Smooth muscle cell (in vitro differentiated cells): ENCODE results near the gene HPD. TPM values are rescaled to one million over a fixed set of nuclear protein-coding genes. Genes with fewer than 3 reads are reported as not detected.
"Not testable (repeated sequence)": the region's sequence is repeated elsewhere in the genome, so short reads cannot be mapped to it uniquely, and the experiment has no call there.

Source experiments
- DNase-seq: peaks from one replicate; lab custom pipeline; 2025; ENCODE audit not compliant: unreplicated experiment; lab: John Stamatoyannopoulos, UW
- H2AFZ ChIP-seq: fragments of 200-600 bp; sonication (generic); 2 replicates; pipeline ENCODE4 v1.6.0; 2016; ENCODE audit warnings: antibody characterized with exemption, low read depth, mild to moderate bottlenecking
- H3F3A ChIP-seq: fragments of 200-600 bp; sonication (generic); 2 replicates; pipeline ENCODE4 v1.6.0; 2017; ENCODE audit warnings: antibody characterized with exemption, low read depth
- H3K27ac ChIP-seq: fragments of 200-600 bp; sonication (generic); 2 replicates; pipeline ENCODE4 v1.5.1; 2016; ENCODE audit warnings: low read depth, mild to moderate bottlenecking
- H3K27me3 ChIP-seq: fragments of 200-600 bp; sonication (generic); 2 replicates; pipeline ENCODE4 v1.6.1; 2016; ENCODE audit warnings: low read depth, mild to moderate bottlenecking
- H3K36me3 ChIP-seq: fragments of 200-600 bp; sonication (generic); 2 replicates; pipeline ENCODE4 v1.5.1; 2016; ENCODE audit warnings: low read depth
- H3K4me1 ChIP-seq: fragments of 200-600 bp; sonication (generic); 2 replicates; pipeline ENCODE4 v1.5.1; 2016; ENCODE audit warnings: low read depth
- H3K4me2 ChIP-seq: fragments of 200-600 bp; sonication (generic); 2 replicates; pipeline ENCODE4 v1.6.0; 2016; ENCODE audit warnings: mild to moderate bottlenecking
- H3K4me3 ChIP-seq: fragments of 200-600 bp; sonication (generic); 2 replicates; pipeline ENCODE4 v1.5.1; 2016; ENCODE audit warnings: mild to moderate bottlenecking
- H3K79me2 ChIP-seq: fragments of 200-600 bp; sonication (generic); 2 replicates; pipeline ENCODE4 v1.6.0; 2016; ENCODE audit warnings: low read depth, mild to moderate bottlenecking
- H3K9ac ChIP-seq: fragments of 200-600 bp; sonication (generic); 2 replicates; pipeline ENCODE4 v1.6.0; 2016; ENCODE audit warnings: low read depth
- H3K9me3 ChIP-seq: fragments of 200-600 bp; sonication (generic); replicated peaks from 2 replicates; pipeline ENCODE4 v1.5.1; 2016; ENCODE audit warnings: low read depth
- H4K20me1 ChIP-seq: fragments of 200-600 bp; sonication (generic); 2 replicates; pipeline ENCODE4 v1.6.0; 2016; ENCODE audit warnings: low read depth
- WGBS: methylation state at CpG from one replicate; pipeline ENCODE4 v1.1.7; 2016; ENCODE audit warnings: low lambda C conversion rate; 5-methylcytosine and 5-hydroxymethylcytosine counted together
- polyA plus RNA-seq: library from polyadenylated mRNA; unstranded; fragments of >200 nt; fragmentation: Nextera tagmentation; extraction: Ambion mirVana; gene quantifications from 2 replicates; pipeline ENCODE4 v1.2.1, GENCODE V29; 2016
- total RNA-seq: library from RNA; depleted of rRNA; stranded (reverse); fragments of >200 nt; gene quantifications from 2 replicates; pipeline ENCODE4 v1.2.3, GENCODE V29; 2014
- TF ChIP-seq, protein P1 (sequence below): fragments of 200-600 bp; sonication (generic); IDR thresholded peaks from 2 replicates; pipeline ENCODE4 v1.5.1; 2017; ENCODE audit warnings: borderline replicate concordance, mild to moderate bottlenecking, antibody characterized with exemption; ENCODE audit not compliant: insufficient read depth, poor library complexity, severe bottlenecking

The HPD gene
- total and polyA plus RNA-seq, 2 experiments from 2014 or later = not detected

DNA sequence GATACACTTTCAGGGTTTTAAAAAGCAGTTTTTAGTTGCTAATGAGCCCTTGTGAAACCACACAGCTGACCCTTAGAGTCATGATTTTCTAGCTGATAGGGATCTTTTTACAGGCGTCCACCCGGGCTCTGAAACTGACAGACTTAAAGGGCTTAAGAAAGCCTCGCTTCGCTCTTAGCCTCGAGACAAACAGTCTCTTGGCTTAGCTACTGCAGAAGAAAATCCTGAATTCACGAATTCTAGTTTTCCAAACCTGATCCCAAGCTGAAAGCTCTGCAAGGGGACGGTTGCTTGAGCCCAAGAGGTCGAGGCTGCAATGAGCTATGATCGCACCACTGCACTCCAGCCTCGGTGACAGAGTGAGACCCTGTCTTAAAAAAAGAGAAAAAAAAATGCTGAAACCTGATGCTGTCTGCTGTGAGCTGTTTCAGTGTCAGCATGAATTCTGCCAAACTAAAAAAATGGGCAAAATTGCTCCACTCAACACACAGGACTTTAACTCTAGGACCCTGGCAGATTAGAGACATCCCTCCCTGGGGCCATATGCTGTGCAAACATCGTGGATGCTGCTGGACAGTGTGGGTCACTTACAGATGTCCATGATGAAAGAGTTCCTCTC lies 3.1 kb upstream of the HPD start:
- Histone ChIP-seq H3K36me3 (no peaks in the 10 kb centered on the region), H3F3A (peaks cover 31% of the 10 kb centered on the region), H3K79me2 (no peaks in the 10 kb centered on the region), H3K4me1 (peaks cover 9% of the 10 kb centered on the region), H2AFZ (peak overlapping the region; percentile 12), H3K9ac (no peak overlapping the region), H3K27ac (peak overlapping the region; percentile 2), H3K4me3 (peak overlapping the region; percentile 3), H3K27me3 (no peaks in the 10 kb centered on the region), H4K20me1 (no peaks in the 10 kb centered on the region), H3K4me2 (peak overlapping the region; percentile 62), H3K9me3 (no peaks in the 10 kb centered on the region)
- TF ChIP-seq, protein P1, sequence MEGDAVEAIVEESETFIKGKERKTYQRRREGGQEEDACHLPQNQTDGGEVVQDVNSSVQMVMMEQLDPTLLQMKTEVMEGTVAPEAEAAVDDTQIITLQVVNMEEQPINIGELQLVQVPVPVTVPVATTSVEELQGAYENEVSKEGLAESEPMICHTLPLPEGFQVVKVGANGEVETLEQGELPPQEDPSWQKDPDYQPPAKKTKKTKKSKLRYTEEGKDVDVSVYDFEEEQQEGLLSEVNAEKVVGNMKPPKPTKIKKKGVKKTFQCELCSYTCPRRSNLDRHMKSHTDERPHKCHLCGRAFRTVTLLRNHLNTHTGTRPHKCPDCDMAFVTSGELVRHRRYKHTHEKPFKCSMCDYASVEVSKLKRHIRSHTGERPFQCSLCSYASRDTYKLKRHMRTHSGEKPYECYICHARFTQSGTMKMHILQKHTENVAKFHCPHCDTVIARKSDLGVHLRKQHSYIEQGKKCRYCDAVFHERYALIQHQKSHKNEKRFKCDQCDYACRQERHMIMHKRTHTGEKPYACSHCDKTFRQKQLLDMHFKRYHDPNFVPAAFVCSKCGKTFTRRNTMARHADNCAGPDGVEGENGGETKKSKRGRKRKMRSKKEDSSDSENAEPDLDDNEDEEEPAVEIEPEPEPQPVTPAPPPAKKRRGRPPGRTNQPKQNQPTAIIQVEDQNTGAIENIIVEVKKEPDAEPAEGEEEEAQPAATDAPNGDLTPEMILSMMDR = no peak
- no peak for DNase-seq
- WGBS = 3% methylated on average over 11 of the region's 11 CpGs

DNA sequence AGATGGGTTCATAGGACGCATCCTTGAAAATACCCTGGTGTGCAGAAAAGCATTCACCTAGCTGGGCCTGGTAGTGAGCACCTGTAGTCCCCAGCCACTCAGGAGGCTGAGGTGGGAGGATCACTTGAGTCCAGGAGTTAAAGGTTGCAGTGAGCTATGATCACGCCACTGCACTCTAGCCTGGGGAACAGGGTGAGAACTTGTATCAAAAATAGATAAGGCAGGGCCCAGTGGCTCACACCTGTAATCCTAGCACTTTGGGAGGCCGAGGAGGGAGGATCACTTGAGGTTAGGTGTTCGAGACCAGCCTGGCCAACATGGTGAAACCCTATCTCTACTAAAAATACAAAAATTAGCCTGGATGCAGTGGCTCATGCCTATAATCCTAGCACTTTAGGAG lies 2.0 kb upstream of the HPD start:
- H3K79me2 ChIP-seq, H3K9ac ChIP-seq, DNase-seq, H4K20me1 ChIP-seq, H3K4me3 ChIP-seq, H3K36me3 ChIP-seq, H3K4me2 ChIP-seq, H3K9me3 ChIP-seq, H3K27ac ChIP-seq, H2AFZ ChIP-seq, H3K4me1 ChIP-seq, H3K27me3 ChIP-seq: not testable (repeated sequence)
- peaks cover 31% of the 10 kb centered on the region for H3F3A ChIP-seq
- 95% methylated on average over 4 of the region's 4 CpGs for WGBS

DNA sequence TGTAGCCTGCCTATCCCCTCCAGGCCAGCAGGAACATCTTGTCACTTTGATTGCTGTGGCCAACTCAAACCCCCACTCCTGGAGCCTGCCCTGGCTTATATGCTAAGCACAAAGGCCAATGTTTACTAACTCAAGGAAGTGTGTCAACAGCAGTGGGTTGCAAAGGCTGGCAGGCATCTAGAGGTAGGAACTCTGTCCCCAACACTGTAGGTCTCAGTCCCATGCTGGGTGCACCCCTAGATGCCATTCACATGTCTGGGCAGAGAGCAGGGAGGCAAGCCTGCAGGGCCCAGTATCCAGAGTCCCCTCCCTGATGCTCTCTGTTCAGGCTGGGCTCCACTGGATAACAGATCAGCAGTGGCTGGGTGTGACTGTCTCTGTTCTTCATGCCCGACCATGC lies 1.6 kb upstream of the HPD start:
- H3K27me3 ChIP-seq = no peaks in the 10 kb centered on the region
- TF ChIP-seq, protein P1 = no peak
- no peaks in the 10 kb centered on the region for H3K79me2 ChIP-seq
- H3K36me3 ChIP-seq = no peaks in the 10 kb centered on the region
- H3K4me1 ChIP-seq = peaks cover 9% of the 10 kb centered on the region
- no peak overlapping the region for H3K4me3 ChIP-seq
- H3K9me3 ChIP-seq = no peaks in the 10 kb centered on the region
- WGBS = 89% methylated on average over 1 of the region's 1 CpG
- H2AFZ ChIP-seq = no peak overlapping the region
- H3K9ac ChIP-seq = no peak overlapping the region
- no peak for DNase-seq
- H3F3A ChIP-seq = peaks cover 31% of the 10 kb centered on the region
- no peaks in the 10 kb centered on the region for H4K20me1 ChIP-seq
- H3K27ac ChIP-seq = peak overlapping the region; percentile 15
- H3K4me2 ChIP-seq = no peak overlapping the region

GRCh38 chr12:121858318-121858661 lies 369 bp downstream of the HPD start:
- Histone ChIP-seq H3F3A (peaks cover 27% of the 10 kb centered on the region), H3K36me3 (no peaks in the 10 kb centered on the region), H3K79me2 (no peaks in the 10 kb centered on the region), H3K9me3 (no peaks in the 10 kb centered on the region), H3K27ac (peak overlapping the region; percentile 49), H3K9ac (no peak overlapping the region), H3K4me3 (no peak overlapping the region), H4K20me1 (no peaks in the 10 kb centered on the region), H3K27me3 (no peaks in the 10 kb centered on the region), H3K4me1 (peaks cover 9% of the 10 kb centered on the region), H3K4me2 (peak overlapping the region; percentile 34), H2AFZ (no peak overlapping the region)
- 96% methylated on average over 10 of the region's 10 CpGs for WGBS
- DNase-seq = no peak
- TF ChIP-seq, protein P1 = no peak
